HepG2 (cell line): ENCODE measurements around the gene HOXB4. TPM values are rescaled to one million over a fixed set of nuclear protein-coding genes. Genes with fewer than 3 reads are reported as not detected.

Source experiments
- ATAC-seq: fragments of 200-7000 bp; cut with Tn5 transposase; 3 replicates; pipeline ENCODE4 v1.9.1; 2020; ENCODE audit warnings: mild to moderate bottlenecking, moderate library complexity
- BruUV-seq: library from RNA; stranded (reverse); fragments of 400-500 nt; replicated peaks from 2 replicates; lab custom pipeline; 2021; lab: Mats Ljungman, UMichigan
- CTCF ChIA-PET: fragments of 300-600 bp; formaldehyde crosslinking; extraction: SDS; loops from one replicate; lab custom pipeline; 2021; ENCODE audit warnings: low total read pairs, inconsistent platforms, low intra/inter-chr PET ratio; lab: Yijun Ruan, JAX
- POLR2A ChIA-PET: fragments of 350-600 bp; sonication (Branson Sonifier 250); formaldehyde crosslinking; loops from one replicate; lab custom pipeline; 2020; ENCODE audit warnings: antibody characterized with exemption, inconsistent platforms; lab: Yijun Ruan, JAX
- DNase-seq: peaks from one replicate; pipeline ENCODE4 v3.0.0-alpha.2; 2015; ENCODE audit warnings: low spot score
- FAIRE-seq: peaks from 3 replicates; lab custom pipeline; 2011; peaks lifted over from hg19 to GRCh38; lab: Jason Lieb, UNC
- H2AFZ ChIP-seq: one replicate; pipeline ENCODE4 v1.6.1; 2011; ENCODE audit warnings: low read length, inconsistent platforms
- H3K27ac ChIP-seq: fragments of 300-600 bp; 3 replicates; pipeline ENCODE4 v1.8.0; 2011; ENCODE audit warnings: mixed run types, mild to moderate bottlenecking, mixed read lengths, low read length, inconsistent platforms; ENCODE audit not compliant: insufficient read depth; ENCODE audit errors: extremely low read length
- H3K27me3 ChIP-seq, 2 experiments: fragments of 200-600 bp in 1 of 2; 2 replicates in 1 of 2; 3 replicates in 1 of 2; pipeline versions ENCODE4 v1.6.0 to v1.8.0; 2011; ENCODE audit warnings: low read length in 2 of 2, mild to moderate bottlenecking in 2 of 2, moderate library complexity in 2 of 2, inconsistent platforms in 1 of 2; ENCODE audit not compliant: insufficient read depth in 2 of 2, control insufficient read depth in 1 of 2
- H3K36me3 ChIP-seq, 2 experiments: fragments of 200-600 bp in 1 of 2; replicated peaks in 1 of 2; 2 replicates in 1 of 2; 3 replicates in 1 of 2; pipeline versions ENCODE4 v1.5.1 to v1.8.0; 2011; ENCODE audit warnings: low read length in 2 of 2, inconsistent platforms in 1 of 2; ENCODE audit not compliant: insufficient read depth in 2 of 2, control insufficient read depth in 1 of 2
- H3K4me1 ChIP-seq: 2 replicates; pipeline ENCODE4 v1.5.1; 2012; ENCODE audit warnings: low read length, inconsistent platforms; ENCODE audit not compliant: insufficient read depth
- H3K4me2 ChIP-seq: 2 replicates; pipeline ENCODE4 v1.6.0; 2011; ENCODE audit warnings: low read depth, low read length, inconsistent platforms
- H3K4me3 ChIP-seq, 3 experiments: fragments of 200-600 bp in 1 of 3; sonication (generic), shearing (Covaris generic) in 1 of 3; replicated peaks in 1 of 3; 2 replicates each; pipeline ENCODE4 v1.5.1; 2011 to 2016; ENCODE audit warnings: low read length in 3 of 3, inconsistent platforms in 2 of 3, low read depth in 2 of 3, mild to moderate bottlenecking in 2 of 3, control low read depth in 1 of 3, mixed read lengths in 1 of 3; ENCODE audit not compliant: insufficient read depth in 1 of 3
- H3K79me2 ChIP-seq: one replicate; pipeline ENCODE4 v1.6.1; 2011; ENCODE audit warnings: low read length, inconsistent platforms; ENCODE audit not compliant: insufficient read depth
- H3K9ac ChIP-seq: 2 replicates; pipeline ENCODE4 v1.6.0; 2011; ENCODE audit warnings: mild to moderate bottlenecking, low read depth, low read length, inconsistent platforms; ENCODE audit not compliant: insufficient read depth
- H3K9me3 ChIP-seq: 2 replicates; pipeline ENCODE4 v1.5.1; 2012; ENCODE audit warnings: mild to moderate bottlenecking, low read length
- H4K20me1 ChIP-seq: 2 replicates; pipeline ENCODE4 v1.6.0; 2011; ENCODE audit warnings: inconsistent platforms, mild to moderate bottlenecking, low read length, moderate library complexity; ENCODE audit not compliant: insufficient read depth
- GATAD1 ChIP-seq: IDR thresholded peaks from 2 replicates; pipeline ENCODE4 v1.6.1; 2016; ENCODE audit warnings: missing genetic modification reagents, missing compliant biosample characterization
- HNRNPL ChIP-seq: fragments of 200-400 bp; formaldehyde crosslinking; IDR thresholded peaks from 2 replicates; pipeline ENCODE4 v1.6.1; 2017; ENCODE audit warnings: mild to moderate bottlenecking, low read depth, low read length
- MED8 ChIP-seq: sonication (generic); formaldehyde crosslinking; IDR thresholded peaks from 2 replicates; pipeline ENCODE4 v1.8.1; 2023; ENCODE audit warnings: mild to moderate bottlenecking, missing genetic modification reagents; ENCODE audit not compliant: insufficient replicate concordance
- TRIM24 ChIP-seq: sonication (generic); formaldehyde crosslinking; IDR thresholded peaks from 2 replicates; pipeline ENCODE4 v1.8.0; 2022; ENCODE audit warnings: mild to moderate bottlenecking, missing genetic modification reagents
- ZBTB25 ChIP-seq: IDR thresholded peaks from 2 replicates; pipeline ENCODE4 v1.6.1; 2018; ENCODE audit warnings: missing genetic modification reagents
- ZBTB39 ChIP-seq: sonication (generic); formaldehyde crosslinking; IDR thresholded peaks from 2 replicates; pipeline ENCODE4 v1.5.0; 2020; ENCODE audit warnings: missing genetic modification reagents
- ZBTB44 ChIP-seq: sonication (generic); formaldehyde crosslinking; IDR thresholded peaks from 2 replicates; pipeline ENCODE4 v1.4.0; 2020; ENCODE audit warnings: missing genetic modification reagents
- ZNF362 ChIP-seq: sonication (generic); formaldehyde crosslinking; IDR thresholded peaks from 2 replicates; pipeline ENCODE4 v1.4.0; 2020; ENCODE audit warnings: missing genetic modification reagents, mild to moderate bottlenecking, borderline replicate concordance
- WGBS: methylation state at CpG from one replicate; pipeline ENCODE4 v1.1.6; 2017; ENCODE audit warnings: low lambda C conversion rate; 5-methylcytosine and 5-hydroxymethylcytosine counted together
- in situ Hi-C: cut with HindIII; loops from 2 replicates; pipeline ENCODE4 v1.10.0; 2017; ENCODE audit warnings: low pct_unique_long_range_greater_than_20kb; ENCODE audit not compliant: extremely low pct_ligation_motif_present
- intact Hi-C: fragments of 100-400 bp; cut with micrococcal nuclease; formaldehyde crosslinking; loops from one replicate; pipeline ENCODE4 v1.10.0; 2022; ENCODE audit not compliant: unreplicated experiment
- polyA plus RNA-seq, 8 experiments: library from polyadenylated mRNA; depleted of rRNA in 3 of 8; stranded (reverse) in 7 of 8; unstranded in 1 of 8; fragments of >200 nt; fragmentation: Illumina TruSeq in 4 of 8; extraction: Trizol in 4 of 8; gene quantifications; 2 replicates each; pipeline versions ENCODE4 v1.2.1 to v1.2.3, GENCODE V29; 2011 to 2016; ENCODE audit warnings: low read depth in 4 of 8, missing spikeins in 1 of 8, mixed read lengths in 1 of 8; ENCODE audit not compliant: insufficient read depth in 1 of 8
- total RNA-seq, 5 experiments: library from RNA; depleted of rRNA; stranded (reverse); fragments of >200 nt; fragmentation: Illumina TruSeq; extraction: Trizol; gene quantifications; 2 replicates each; pipeline ENCODE4 v1.2.3, GENCODE V29; 2016; ENCODE audit warnings: low read depth in 1 of 5

The HOXB4 gene
- total and polyA plus RNA-seq, 2 of the 13 experiments (the other 11 are each of a cell fraction or from before 2014, with no cell fraction given), result not detected

- H3K27ac ChIP-seq, result no peak overlapping the region
- TF ChIP-seq ZBTB39 (CRISPR knock-in tag), result no peak
- no peak for TF ChIP-seq GATAD1 (CRISPR knock-in tag)
- no peak for TF ChIP-seq ZBTB25
- no peak for TF ChIP-seq TRIM24 (CRISPR knock-in tag)
- TF ChIP-seq ZBTB44, result no peak
- no peak for TF ChIP-seq HNRNPL
- TF ChIP-seq MED8, result no peak
- no peak for TF ChIP-seq ZNF362
- no peak overlapping the region for H3K4me3 ChIP-seq
- H3K4me1 ChIP-seq, result peaks cover 10% of the 10 kb centered on the region; the same call in 1 of the 2 replicates
- H2AFZ ChIP-seq, result no peak overlapping the region
- in situ Hi-C loops (no loop called here), intact Hi-C loops (no loop called here)
- no peaks in the 10 kb centered on the region for H3K36me3 ChIP-seq
- WGBS, result 8% methylated on average over 4 of the region's 4 CpGs
- ChIA-PET POLR2A (no interaction called here), CTCF (no interaction called here)
- peaks cover 2% of the 10 kb centered on the region; the same call in 1 of the 2 replicates for H4K20me1 ChIP-seq
- H3K27me3 ChIP-seq, result peaks cover 41 to 98% of the 10 kb centered on the region in 2 experiments
- H3K9ac ChIP-seq, result no peak overlapping the region
- DNase-seq, result no peak
- no peaks in the 10 kb centered on the region for H3K79me2 ChIP-seq
- no peak for FAIRE-seq
- H3K9me3 ChIP-seq, result no peaks in the 10 kb centered on the region
- H3K4me2 ChIP-seq, result no peak overlapping the region
- BruUV-seq, result no TSS peak
- ATAC-seq, result no peak
Measured at GRCh38 chr17:48601207-48601538, 23.0 kb upstream of the HOXB4 start.
